Chondrocyte (in vitro differentiated cells): ENCODE results near the gene MRNIP. TPM values are rescaled to one million over a fixed set of nuclear protein-coding genes. Genes with fewer than 3 reads are reported as not detected.

Experiments used
- DNase-seq: peaks from one replicate; pipeline ENCODE4 v3.0.0; 2021; ENCODE audit warnings: mixed read lengths, low spot score
- H3K27ac Mint-ChIP-seq: one replicate; pipeline ENCODE4 v1.8.0; 2021; ENCODE audit warnings: mild to moderate bottlenecking, moderate library complexity, mixed read lengths; ENCODE audit not compliant: unreplicated experiment
- H3K27me3 Mint-ChIP-seq: 2 replicates; pipeline ENCODE4 v1.8.0; 2021; ENCODE audit warnings: low read depth, mixed read lengths
- H3K36me3 Mint-ChIP-seq: 2 replicates; pipeline ENCODE4 v1.8.0; 2021; ENCODE audit warnings: low read depth, mixed read lengths
- H3K4me1 Mint-ChIP-seq: 2 replicates; pipeline ENCODE4 v1.8.0; 2021; ENCODE audit warnings: low read depth, mild to moderate bottlenecking, mixed read lengths
- H3K4me3 Mint-ChIP-seq: one replicate; pipeline ENCODE4 v1.8.0; 2021; ENCODE audit warnings: mild to moderate bottlenecking, moderate library complexity, mixed read lengths; ENCODE audit not compliant: unreplicated experiment
- H3K9me3 Mint-ChIP-seq: 2 replicates; pipeline ENCODE4 v1.8.0; 2021; ENCODE audit warnings: low read depth, mixed read lengths
- total RNA-seq: library from RNA; stranded (reverse); gene quantifications from 3 replicates; pipeline ENCODE4 v1.2.1, GENCODE V29; 2021
- TF ChIP-seq, protein P1 (sequence below): fragments of 200-600 bp; sonication (generic); IDR thresholded peaks from 2 replicates; pipeline ENCODE4 v1.5.0; 2021; ENCODE audit warnings: antibody characterized with exemption, mild to moderate bottlenecking, moderate library complexity

MRNIP gene
- total RNA-seq, 1 donor from 2014 or later: 13.4 TPM

DNA sequence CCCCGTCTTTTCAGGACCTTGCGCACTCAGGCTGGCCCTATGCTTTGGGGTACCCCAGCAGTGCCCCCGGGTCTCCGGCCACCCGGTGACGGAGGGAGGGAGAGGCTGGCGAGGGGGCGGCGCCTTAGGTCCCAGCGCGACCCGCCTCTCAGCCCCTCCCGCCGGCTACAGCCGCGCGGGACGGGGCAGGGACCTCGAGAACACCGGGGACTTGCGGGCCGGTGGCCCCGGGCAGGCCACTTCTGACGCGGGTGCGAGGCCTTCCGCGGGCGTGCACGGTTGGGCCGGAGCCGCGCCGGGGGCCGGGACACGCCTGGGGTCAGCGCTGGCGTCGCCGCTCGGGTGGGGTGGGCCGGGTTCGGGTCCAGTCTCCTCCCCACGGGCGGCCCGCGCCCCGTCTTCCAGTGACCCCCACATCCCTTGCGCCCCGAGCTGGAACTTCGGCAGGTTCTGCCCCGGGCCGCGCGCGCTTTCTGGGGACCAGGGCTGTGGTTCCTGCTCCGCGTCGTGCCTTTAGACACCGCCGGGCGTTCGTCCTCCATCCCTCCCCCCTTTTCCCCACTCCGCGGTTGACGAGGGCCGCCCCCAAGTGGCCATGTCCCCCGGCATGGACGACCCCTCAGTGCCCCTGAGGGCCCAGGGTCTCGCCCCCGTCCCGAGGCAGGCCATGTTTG is 41.7 kb downstream of the MRNIP start:
- H3K9me3 Mint-ChIP-seq: no peaks in the 10 kb centered on the region
- TF ChIP-seq, protein P1, sequence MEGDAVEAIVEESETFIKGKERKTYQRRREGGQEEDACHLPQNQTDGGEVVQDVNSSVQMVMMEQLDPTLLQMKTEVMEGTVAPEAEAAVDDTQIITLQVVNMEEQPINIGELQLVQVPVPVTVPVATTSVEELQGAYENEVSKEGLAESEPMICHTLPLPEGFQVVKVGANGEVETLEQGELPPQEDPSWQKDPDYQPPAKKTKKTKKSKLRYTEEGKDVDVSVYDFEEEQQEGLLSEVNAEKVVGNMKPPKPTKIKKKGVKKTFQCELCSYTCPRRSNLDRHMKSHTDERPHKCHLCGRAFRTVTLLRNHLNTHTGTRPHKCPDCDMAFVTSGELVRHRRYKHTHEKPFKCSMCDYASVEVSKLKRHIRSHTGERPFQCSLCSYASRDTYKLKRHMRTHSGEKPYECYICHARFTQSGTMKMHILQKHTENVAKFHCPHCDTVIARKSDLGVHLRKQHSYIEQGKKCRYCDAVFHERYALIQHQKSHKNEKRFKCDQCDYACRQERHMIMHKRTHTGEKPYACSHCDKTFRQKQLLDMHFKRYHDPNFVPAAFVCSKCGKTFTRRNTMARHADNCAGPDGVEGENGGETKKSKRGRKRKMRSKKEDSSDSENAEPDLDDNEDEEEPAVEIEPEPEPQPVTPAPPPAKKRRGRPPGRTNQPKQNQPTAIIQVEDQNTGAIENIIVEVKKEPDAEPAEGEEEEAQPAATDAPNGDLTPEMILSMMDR: no peak
- peak overlapping the region; percentile 28 for H3K4me3 Mint-ChIP-seq
- DNase-seq: peak; percentile 86
- H3K36me3 Mint-ChIP-seq: peaks cover 5% of the 10 kb centered on the region
- no peak overlapping the region for H3K27ac Mint-ChIP-seq
- no peaks in the 10 kb centered on the region for H3K27me3 Mint-ChIP-seq
- H3K4me1 Mint-ChIP-seq: peaks cover 31% of the 10 kb centered on the region

- Mint-ChIP-seq H3K36me3 (peaks cover 5% of the 10 kb centered on the region), H3K9me3 (no peaks in the 10 kb centered on the region), H3K27me3 (no peaks in the 10 kb centered on the region), H3K4me3 (no peak overlapping the region), H3K27ac (peak overlapping the region; percentile 8), H3K4me1 (peaks cover 29% of the 10 kb centered on the region)
- TF ChIP-seq, protein P1: no peak
- DNase-seq: peak; percentile 83
These were observed 42.2 kb downstream of the MRNIP start for GRCh38 chr5:179816401-179816795.

DNA sequence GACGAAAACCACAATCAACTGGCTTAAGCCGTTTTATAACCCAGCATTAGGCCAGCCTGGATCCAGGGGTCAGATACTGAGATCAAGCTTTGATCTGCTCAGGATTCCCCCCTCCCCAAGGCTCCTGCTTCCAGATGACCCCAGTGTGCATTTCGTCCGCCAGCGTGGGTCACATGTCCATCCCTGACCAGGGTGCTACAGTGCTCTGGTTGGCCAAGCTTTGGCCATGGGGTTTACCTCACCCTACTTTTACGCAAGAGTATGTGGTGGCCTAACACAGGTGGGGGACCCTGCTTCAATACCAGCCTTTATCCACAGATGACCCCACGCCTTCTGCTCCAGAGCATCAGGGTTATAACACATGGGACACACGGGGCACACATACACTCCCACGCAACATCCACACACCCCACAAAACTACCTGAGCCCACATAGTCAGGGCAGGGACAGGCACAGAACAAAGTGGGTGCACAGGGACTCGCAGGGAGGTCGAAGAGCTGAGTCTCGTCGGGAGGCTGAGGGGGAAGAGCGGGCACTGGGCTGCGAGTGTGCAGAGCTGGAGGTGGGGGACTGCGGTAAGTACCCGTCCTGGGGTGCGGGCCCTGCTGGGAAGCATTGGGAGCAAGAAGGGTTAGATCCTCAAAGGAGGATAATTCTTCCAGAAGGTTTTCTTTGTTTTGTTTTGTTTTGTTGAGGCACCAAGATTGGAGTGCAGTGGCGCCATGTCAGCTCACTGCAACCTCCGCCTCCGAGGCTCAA is 42.9 kb downstream of the MRNIP start:
- peaks cover 29% of the 10 kb centered on the region for H3K4me1 Mint-ChIP-seq
- H3K27me3 Mint-ChIP-seq: no peaks in the 10 kb centered on the region
- TF ChIP-seq, protein P1: no peak
- DNase-seq: no peak
- H3K4me3 Mint-ChIP-seq: no peak overlapping the region
- no peak overlapping the region for H3K27ac Mint-ChIP-seq
- H3K9me3 Mint-ChIP-seq: no peaks in the 10 kb centered on the region
- peaks cover 5% of the 10 kb centered on the region for H3K36me3 Mint-ChIP-seq

DNA sequence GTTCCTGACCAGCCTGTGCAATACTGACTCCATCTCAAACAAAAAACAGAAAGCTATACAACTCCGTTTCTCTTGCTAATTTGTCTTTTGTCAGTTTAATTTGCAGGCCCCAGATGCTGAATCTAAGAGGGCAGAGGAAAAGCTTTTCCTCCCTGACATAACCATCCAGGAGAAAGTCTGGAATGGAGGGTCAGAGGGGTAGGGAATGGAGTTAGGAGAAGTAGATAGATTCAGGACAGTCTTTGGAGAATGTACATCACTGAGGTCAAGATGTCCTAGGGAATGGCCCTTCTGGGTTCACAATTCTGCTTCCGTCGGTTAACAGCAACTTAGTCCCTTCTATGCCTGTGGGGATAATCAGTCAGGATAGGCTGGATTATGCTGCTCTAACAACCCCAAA is 44.5 kb downstream of the MRNIP start:
- peaks cover 15% of the 10 kb centered on the region for H3K4me1 Mint-ChIP-seq
- TF ChIP-seq, protein P1: no peak
- H3K9me3 Mint-ChIP-seq: no peaks in the 10 kb centered on the region
- no peak for DNase-seq
- H3K27ac Mint-ChIP-seq: no peak overlapping the region
- no peaks in the 10 kb centered on the region for H3K27me3 Mint-ChIP-seq
- H3K4me3 Mint-ChIP-seq: no peak overlapping the region
- peaks cover 5% of the 10 kb centered on the region for H3K36me3 Mint-ChIP-seq

DNA sequence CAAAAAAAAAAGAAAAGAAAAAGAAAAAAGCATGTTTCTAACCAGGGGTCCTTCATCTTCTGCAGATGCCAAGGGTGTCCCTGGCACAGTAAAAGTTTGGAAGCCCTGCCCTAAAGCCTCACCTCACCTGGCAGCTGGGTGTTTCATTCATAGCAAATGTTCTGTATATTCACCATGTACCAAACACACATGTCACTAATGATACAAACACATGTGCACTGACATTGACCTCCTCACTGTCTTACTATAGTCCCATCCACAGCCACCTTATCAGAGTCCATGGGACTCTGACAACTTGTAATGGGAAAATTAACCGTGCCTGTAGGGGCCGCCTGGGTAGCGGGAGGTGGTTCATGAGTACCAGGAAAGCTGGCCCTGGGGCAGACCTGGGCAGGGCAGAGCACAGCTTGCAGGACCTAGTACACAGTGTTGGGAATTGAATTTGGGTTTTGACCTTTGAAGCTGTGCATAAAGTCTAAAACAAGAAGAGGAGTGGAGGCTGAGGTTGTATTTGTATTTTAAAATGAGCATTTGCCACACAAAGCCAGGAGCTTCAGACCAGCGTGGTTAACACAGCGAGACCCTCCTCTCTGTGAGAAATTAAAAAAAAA is 45.5 kb downstream of the MRNIP start:
- H3K36me3 Mint-ChIP-seq: peaks cover 5% of the 10 kb centered on the region
- no peak overlapping the region for H3K4me3 Mint-ChIP-seq
- no peak for DNase-seq
- H3K9me3 Mint-ChIP-seq: no peaks in the 10 kb centered on the region
- peaks cover 7% of the 10 kb centered on the region for H3K4me1 Mint-ChIP-seq
- TF ChIP-seq, protein P1: no peak
- H3K27ac Mint-ChIP-seq: no peak overlapping the region
- no peaks in the 10 kb centered on the region for H3K27me3 Mint-ChIP-seq
